HL-60/S4 treated with phorbol 12-myristate 13-acetate at 8.2 ng/mL for 4 days and 3 days (cell line): ENCODE data around the gene JARID2.

ENCODE experiments used
- in situ Hi-C: fragments of 300-500 bp; cut with MboI; formaldehyde crosslinking; loops from 2 replicates; pipeline ENCODE4 v1.15.0; 2022; ENCODE audit warnings: low sequenced_read_pairs

JARID2 gene

GRCh38 chr6:15246666-15247499 lies 1.0 kb downstream of the JARID2 start:
- in situ Hi-C loops, result no loop called here

- in situ Hi-C loops, result no loop called here
These were observed 1.9 kb downstream of the JARID2 start for GRCh38 chr6:15247500-15248450.

GRCh38 chr6:15248451-15249370 lies 2.8 kb downstream of the JARID2 start:
- in situ Hi-C loops, result no loop called here

- in situ Hi-C loops, result no loop called here
These were observed 3.6 kb downstream of the JARID2 start for GRCh38 chr6:15249371-15250019.

GRCh38 chr6:15250187-15251168 lies 4.6 kb downstream of the JARID2 start:
- in situ Hi-C loops, result no loop called here

- in situ Hi-C loops, result no loop called here
These were observed 6.3 kb downstream of the JARID2 start for GRCh38 chr6:15252195-15252594.

- in situ Hi-C loops, result no loop called here
These were observed 7.5 kb downstream of the JARID2 start for GRCh38 chr6:15253203-15254022.

GRCh38 chr6:15254070-15254975 lies 8.5 kb downstream of the JARID2 start:
- in situ Hi-C loops, result no loop called here

GRCh38 chr6:15255481-15255880 lies 9.6 kb downstream of the JARID2 start:
- in situ Hi-C loops, result no loop called here

- in situ Hi-C loops, result no loop called here
These were observed 10.1 kb downstream of the JARID2 start for GRCh38 chr6:15255909-15256395.

GRCh38 chr6:15256538-15257271 lies 10.8 kb downstream of the JARID2 start:
- in situ Hi-C loops, result no loop called here

- in situ Hi-C loops, result no loop called here
These were observed 11.7 kb downstream of the JARID2 start for GRCh38 chr6:15257357-15258132.

GRCh38 chr6:15259766-15260098 lies 13.9 kb downstream of the JARID2 start:
- in situ Hi-C loops, result no loop called here

- in situ Hi-C loops, result no loop called here
These were observed 14.4 kb downstream of the JARID2 start for GRCh38 chr6:15260099-15260821.

GRCh38 chr6:15263780-15264374 lies 18.0 kb downstream of the JARID2 start:
- in situ Hi-C loops, result no loop called here
